CD4-positive, alpha-beta memory T cell (primary cell): Measurements from ENCODE around the gene AAMDC. TPM values are rescaled to one million over a fixed set of nuclear protein-coding genes. Genes with fewer than 3 reads are reported as not detected.

Experiments used
- CTCF ChIA-PET: fragments of 350-600 bp; sonication (Branson Sonifier 250); formaldehyde crosslinking; loops from one replicate; lab custom pipeline; 2021; ENCODE audit warnings: inconsistent platforms; ENCODE audit not compliant: partially characterized antibody; lab: Charles Lee
- POLR2A ChIA-PET: fragments of 350-600 bp; sonication (Branson Sonifier 250); formaldehyde crosslinking; loops from one replicate; lab custom pipeline; 2021; ENCODE audit not compliant: partially characterized antibody; lab: Charles Lee
- DNase-seq, 5 donors: peaks; one replicate each; pipeline versions ENCODE4 v3.0.0 to v3.0.0-alpha.2; 2020 to 2022; ENCODE audit warnings: mixed read lengths in 1 of 5
- H3K27ac ChIP-seq: one replicate; pipeline ENCODE4 v1.7.0; 2013; ENCODE audit warnings: low read depth, low read length
- H3K27me3 ChIP-seq: 2 replicates; pipeline ENCODE4 v1.7.0; 2013; ENCODE audit warnings: mild to moderate bottlenecking, low read length, moderate library complexity; ENCODE audit not compliant: insufficient read depth
- H3K36me3 ChIP-seq: 2 replicates; pipeline ENCODE4 v1.7.0; 2013; ENCODE audit warnings: mild to moderate bottlenecking, low read length, moderate library complexity; ENCODE audit not compliant: insufficient read depth
- H3K4me1 ChIP-seq: 2 replicates; pipeline ENCODE4 v1.7.0; 2013; ENCODE audit warnings: mild to moderate bottlenecking, low read length, moderate library complexity; ENCODE audit not compliant: insufficient read depth
- H3K4me3 ChIP-seq, 2 donors: one replicate each; pipeline ENCODE4 v1.7.0; 2013; ENCODE audit warnings: low read length in 2 of 2, mild to moderate bottlenecking in 1 of 2
- H3K9me3 ChIP-seq, 2 donors: one replicate each; pipeline ENCODE4 v1.7.0; 2013; ENCODE audit warnings: low read length in 2 of 2, control low read depth in 1 of 2; ENCODE audit not compliant: control insufficient read depth in 1 of 2
- H3K27ac Mint-ChIP-seq, 7 donors: one replicate each; pipeline ENCODE4 v1.8.0; 2020 to 2021; ENCODE audit warnings: mixed read lengths in 7 of 7, mild to moderate bottlenecking in 6 of 7, inconsistent platforms in 3 of 7, moderate library complexity in 3 of 7
- H3K27me3 Mint-ChIP-seq, 2 donors: one replicate each; pipeline ENCODE4 v1.8.0; 2020 to 2021; ENCODE audit warnings: mixed read lengths in 2 of 2
- H3K36me3 Mint-ChIP-seq, 2 donors: one replicate each; pipeline ENCODE4 v1.8.0; 2020 to 2021; ENCODE audit warnings: mixed read lengths in 2 of 2, inconsistent platforms in 1 of 2, mild to moderate bottlenecking in 1 of 2
- H3K4me1 Mint-ChIP-seq, 4 donors: one replicate each; pipeline ENCODE4 v1.8.0; 2020 to 2021; ENCODE audit warnings: mixed read lengths in 4 of 4, mild to moderate bottlenecking in 1 of 4
- H3K4me3 Mint-ChIP-seq, 8 donors: one replicate each; pipeline ENCODE4 v1.8.0; 2020 to 2021; ENCODE audit warnings: mixed read lengths in 8 of 8, mild to moderate bottlenecking in 7 of 8, moderate library complexity in 6 of 8, inconsistent platforms in 3 of 8
- H3K9me3 Mint-ChIP-seq, 8 donors: one replicate each; pipeline ENCODE4 v1.8.0; 2020 to 2021; ENCODE audit warnings: mixed read lengths in 8 of 8, mild to moderate bottlenecking in 5 of 8, inconsistent platforms in 3 of 8, moderate library complexity in 1 of 8
- intact Hi-C: fragments of 100-400 bp; cut with micrococcal nuclease; formaldehyde crosslinking; loops from one replicate; pipeline ENCODE4 v1.15.1; 2023
- polyA plus RNA-seq, 2 donors: library from polyadenylated mRNA; unstranded; fragments of 300-500 nt; fragmentation: Illumina TruSeq; gene quantifications; one replicate each; pipeline ENCODE4 v1.2.3, GENCODE V29; 2021
- total RNA-seq, 2 experiments: library from RNA; stranded (reverse); gene quantifications; one replicate each; pipeline ENCODE4 v1.2.3, GENCODE V29; 2021

Gene AAMDC
- total and polyA plus RNA-seq, 4 experiments from 2014 or later: 7.6 to 36.7 (median 18.5) TPM

DNA sequence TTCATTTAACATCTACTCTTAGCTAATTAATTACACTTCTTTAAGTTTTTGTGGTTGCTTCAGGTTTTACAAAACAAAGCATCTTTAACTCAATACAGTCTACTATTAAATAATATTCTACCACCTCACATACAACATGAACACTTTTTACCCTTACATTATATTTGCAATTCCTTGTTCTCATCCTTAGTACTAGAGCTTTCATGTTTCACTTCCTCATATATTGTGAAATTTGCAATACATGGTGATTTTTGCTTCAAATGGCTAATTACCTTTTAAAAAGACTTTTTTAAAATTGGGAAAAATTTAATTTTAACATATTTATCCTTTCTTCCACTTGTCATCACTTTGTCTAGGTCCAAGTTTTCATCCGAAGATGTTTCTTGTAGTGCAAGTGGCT is 37.9 kb upstream of the AAMDC start:
- peaks cover 30 to 63% (median 37%) of the 10 kb centered on the region in 4 donors for H3K4me1 Mint-ChIP-seq
- POLR2A ChIA-PET: no interaction called here

DNA sequence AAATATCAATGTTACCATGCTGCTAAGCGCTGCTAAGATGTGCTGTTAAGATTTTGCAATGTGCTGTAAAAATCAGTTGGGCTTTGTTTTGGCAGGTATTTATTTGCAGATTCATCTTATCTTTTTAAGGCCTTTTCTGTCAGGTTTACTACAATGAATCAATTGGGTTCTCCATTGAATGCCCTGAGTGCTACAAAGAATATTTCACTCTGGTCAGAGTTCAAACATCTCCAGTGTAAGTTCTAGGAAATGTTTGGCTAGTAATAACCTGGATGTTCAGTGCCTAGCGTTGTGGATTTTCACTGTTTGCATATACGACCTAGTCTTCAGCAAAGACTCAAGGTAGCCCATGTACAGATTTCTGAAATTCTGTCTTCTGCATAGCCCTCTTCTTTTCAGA is 36.4 kb upstream of the AAMDC start:
- Mint-ChIP-seq H3K4me3 (no peak overlapping the region), H3K36me3 (peaks cover 8 to 11% of the 10 kb centered on the region in 2 donors), H3K9me3 (no peaks in the 10 kb centered on the region), H3K27ac (no peak overlapping the region), H3K4me1 (peaks cover 32 to 69% (median 39%) of the 10 kb centered on the region in 4 donors), H3K27me3 (no peaks in the 10 kb centered on the region)
- no peak for DNase-seq
- ChIA-PET POLR2A (no interaction called here), CTCF (no interaction called here)
- Histone ChIP-seq H3K4me1 (peaks cover 37% of the 10 kb centered on the region), H3K9me3 (no peaks in the 10 kb centered on the region), H3K36me3 (no peaks in the 10 kb centered on the region), H3K27me3 (no peaks in the 10 kb centered on the region), H3K4me3 (no peak overlapping the region), H3K27ac (no peak overlapping the region)
- intact Hi-C loops: no loop called here

More for the DNA sequence above, 37.9 kb upstream of the AAMDC start:
- no peaks in the 10 kb centered on the region for H3K9me3 ChIP-seq
- intact Hi-C loops: no loop called here
- H3K9me3 Mint-ChIP-seq: no peaks in the 10 kb centered on the region
- H3K4me3 Mint-ChIP-seq: no peak overlapping the region
- no peaks in the 10 kb centered on the region for H3K36me3 ChIP-seq
- peaks cover 29% of the 10 kb centered on the region for H3K4me1 ChIP-seq
- H3K27ac Mint-ChIP-seq: no peak overlapping the region
- no peak overlapping the region for H3K4me3 ChIP-seq
- H3K27me3 Mint-ChIP-seq: no peaks in the 10 kb centered on the region
- H3K27ac ChIP-seq: no peak overlapping the region
- CTCF ChIA-PET: no interaction called here
- H3K36me3 Mint-ChIP-seq: peaks cover 3% of the 10 kb centered on the region in 2 donors
- DNase-seq: no peak
- H3K27me3 ChIP-seq: no peaks in the 10 kb centered on the region

DNA sequence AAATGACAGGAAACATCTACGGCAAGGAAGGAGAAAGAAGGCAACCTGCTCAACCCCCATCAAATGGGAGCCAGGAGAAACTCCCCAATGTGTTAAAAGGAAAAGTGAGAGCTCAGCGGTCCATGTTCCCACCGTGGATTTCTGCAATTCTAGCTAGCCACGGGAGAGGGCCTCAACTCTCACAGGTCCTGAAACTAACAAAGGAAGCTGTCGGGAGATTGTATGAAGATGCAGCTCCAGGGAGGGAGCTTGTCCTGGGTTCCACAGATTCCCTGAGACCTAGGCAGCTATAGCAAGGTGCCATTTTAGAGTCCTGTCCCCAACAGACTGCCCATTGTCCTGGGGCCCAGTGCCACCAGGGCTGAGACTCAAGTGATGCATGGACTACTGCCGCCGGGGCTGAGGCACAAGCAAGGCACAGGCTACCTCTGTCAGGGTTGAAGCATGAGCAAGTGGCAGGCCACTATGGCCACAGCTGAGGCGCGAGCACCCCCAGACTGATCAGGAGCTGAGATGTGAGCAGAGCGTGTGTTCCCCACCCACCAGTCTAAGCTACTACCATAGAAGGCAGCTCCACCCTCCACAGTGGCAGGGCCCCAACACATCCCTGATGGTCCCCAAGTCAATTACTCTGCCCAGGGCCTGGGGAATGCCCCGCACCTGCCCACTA is 31.7 kb upstream of the AAMDC start:
- peaks cover 50% of the 10 kb centered on the region for H3K4me1 ChIP-seq
- Mint-ChIP-seq H3K36me3 (peaks cover 33 to 49% of the 10 kb centered on the region in 2 donors), H3K27ac (peak overlapping the region in 3 of 7 donors; percentile 12 to 74 (median 61)), H3K9me3 (peaks cover 0 to 5% (median 1%) of the 10 kb centered on the region in 8 donors), H3K4me1 (peaks cover 54 to 86% (median 66%) of the 10 kb centered on the region in 4 donors), H3K27me3 (no peaks in the 10 kb centered on the region), H3K4me3 (peak overlapping the region in 3 of 8 donors; percentile 11 to 58 (median 50))
- no peak overlapping the region for H3K4me3 ChIP-seq
- intact Hi-C loops: no loop called here
- H3K36me3 ChIP-seq: no peaks in the 10 kb centered on the region
- CTCF ChIA-PET: interaction anchor here (1.0 to 1.1 kb wide), 2 partner anchors 32 to 78 kb away, joined by 3 read pairs; no protein-coding TSS in a partner anchor
- POLR2A ChIA-PET: interaction anchor here (0.6 kb wide), 1 partner anchor 301 kb away, joined by 3 read pairs; no protein-coding TSS in a partner anchor
- H3K9me3 ChIP-seq: no peaks in the 10 kb centered on the region
- no peak overlapping the region for H3K27ac ChIP-seq
- DNase-seq: no peak
- H3K27me3 ChIP-seq: no peaks in the 10 kb centered on the region

DNA sequence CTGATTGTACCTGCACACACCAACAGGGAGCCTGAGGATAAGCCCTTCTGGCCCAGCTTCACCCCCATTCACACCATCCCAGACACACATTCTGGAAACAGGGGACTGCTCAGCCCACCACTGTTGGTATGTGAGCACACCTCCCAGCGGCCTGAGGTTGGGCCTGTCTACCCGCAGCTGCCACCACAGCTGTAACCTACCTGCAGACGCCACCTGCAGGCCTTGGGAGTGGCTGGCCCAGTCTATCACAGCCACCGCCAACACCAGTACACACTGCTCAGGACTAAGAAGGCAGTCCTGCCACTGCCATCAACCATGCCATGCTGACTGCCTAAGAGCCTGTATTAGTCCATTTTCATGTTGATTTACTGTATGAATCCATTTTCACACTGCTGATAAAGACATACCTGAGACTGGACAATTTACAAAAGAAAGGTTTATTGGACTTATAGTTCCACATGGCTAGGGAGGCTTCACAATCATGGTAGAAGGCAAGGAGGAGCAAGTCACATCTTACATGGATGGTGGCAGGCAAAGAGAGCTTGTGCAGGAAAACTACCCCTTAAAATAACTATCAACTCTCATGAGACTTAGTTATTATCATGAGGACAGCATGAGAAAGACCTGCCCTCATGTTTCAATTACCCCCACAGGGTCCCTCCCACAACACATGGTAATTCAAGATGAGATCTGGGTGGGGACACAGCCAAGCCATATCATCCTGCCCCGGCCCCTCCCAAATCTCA is 31.0 kb upstream of the AAMDC start:
- ChIA-PET POLR2A (no interaction called here), CTCF (interaction anchor here (1.1 kb wide), 1 partner anchor 79 kb away, joined by 3 read pairs; no protein-coding TSS in a partner anchor)

DNA sequence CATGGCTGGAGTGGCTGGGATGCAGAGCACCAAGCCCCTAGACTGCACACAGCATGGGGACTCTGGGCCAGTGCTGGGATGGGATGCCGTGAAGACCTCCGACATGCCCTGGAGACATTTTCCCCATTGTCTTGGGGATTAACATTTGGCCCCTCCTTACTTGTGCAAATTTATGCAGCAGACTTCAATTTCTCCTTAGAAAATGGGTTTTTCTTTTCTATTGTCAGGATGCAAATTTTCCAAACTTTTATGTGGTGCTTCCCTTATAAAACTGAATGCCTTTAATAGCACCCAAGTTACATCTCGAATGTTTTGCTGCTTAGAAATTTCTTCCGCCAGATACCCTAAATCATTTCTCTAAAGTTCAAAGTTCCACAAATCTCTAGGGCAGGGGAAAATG is 29.6 kb upstream of the AAMDC start:
- Mint-ChIP-seq H3K4me1 (peaks cover 70 to 95% (median 83%) of the 10 kb centered on the region in 4 donors), H3K9me3 (peaks cover 0 to 5% (median 1%) of the 10 kb centered on the region in 8 donors), H3K27me3 (no peaks in the 10 kb centered on the region), H3K36me3 (peaks cover 34 to 49% of the 10 kb centered on the region in 2 donors), H3K4me3 (no peak overlapping the region), H3K27ac (no peak overlapping the region)
- Histone ChIP-seq H3K36me3 (no peaks in the 10 kb centered on the region), H3K9me3 (no peaks in the 10 kb centered on the region), H3K4me3 (no peak overlapping the region), H3K4me1 (peaks cover 56% of the 10 kb centered on the region), H3K27me3 (no peaks in the 10 kb centered on the region), H3K27ac (no peak overlapping the region)
- POLR2A ChIA-PET: no interaction called here
- DNase-seq: no peak
- CTCF ChIA-PET: no interaction called here
- intact Hi-C loops: no loop called here

More for the DNA sequence above, 31.0 kb upstream of the AAMDC start:
- peaks cover 0 to 5% (median 1%) of the 10 kb centered on the region in 8 donors for H3K9me3 Mint-ChIP-seq
- peak overlapping the region in 5 of 7 donors; percentile 15 to 82 (median 43) for H3K27ac Mint-ChIP-seq
- H3K27me3 ChIP-seq: no peaks in the 10 kb centered on the region
- no peak overlapping the region for H3K4me3 ChIP-seq
- no peaks in the 10 kb centered on the region for H3K9me3 ChIP-seq
- no peaks in the 10 kb centered on the region for H3K27me3 Mint-ChIP-seq
- peaks cover 51% of the 10 kb centered on the region for H3K4me1 ChIP-seq
- DNase-seq: no peak
- peaks cover 60 to 88% (median 70%) of the 10 kb centered on the region in 4 donors for H3K4me1 Mint-ChIP-seq
- H3K27ac ChIP-seq: no peak overlapping the region
- H3K36me3 Mint-ChIP-seq: peaks cover 36 to 49% of the 10 kb centered on the region in 2 donors
- intact Hi-C loops: no loop called here
- peak overlapping the region in 2 of 8 donors; percentile 3 to 23 for H3K4me3 Mint-ChIP-seq
- no peaks in the 10 kb centered on the region for H3K36me3 ChIP-seq

DNA sequence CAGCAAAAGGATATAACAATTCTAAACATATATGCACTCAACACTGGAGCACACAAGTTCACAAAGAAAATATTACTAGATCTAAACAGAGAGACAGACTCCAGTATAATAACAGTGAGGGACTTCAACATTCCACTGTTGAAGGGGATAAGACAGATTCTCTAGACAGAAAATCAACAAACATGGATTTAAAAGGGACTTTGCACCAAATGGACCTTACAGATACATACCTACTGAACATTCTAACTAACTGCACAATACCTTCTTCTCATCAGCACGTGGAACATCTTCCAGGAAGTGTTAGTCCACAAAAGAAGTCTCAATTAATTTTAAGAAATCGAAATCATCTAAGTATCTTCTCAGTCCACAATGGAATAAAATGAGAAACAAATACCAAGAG is 27.0 kb upstream of the AAMDC start:
- Histone ChIP-seq H3K27me3 (no peaks in the 10 kb centered on the region), H3K36me3 (no peaks in the 10 kb centered on the region), H3K27ac (no peak overlapping the region), H3K4me1 (peaks cover 35% of the 10 kb centered on the region), H3K9me3 (no peaks in the 10 kb centered on the region), H3K4me3 (no peak overlapping the region)
- H3K27me3 Mint-ChIP-seq: no peaks in the 10 kb centered on the region
- H3K4me1 Mint-ChIP-seq: peaks cover 73 to 96% (median 83%) of the 10 kb centered on the region in 4 donors
- H3K4me3 Mint-ChIP-seq: peak overlapping the region in 3 of 8 donors; percentile 7 to 23 (median 17)
- peaks cover 0 to 5% (median 1%) of the 10 kb centered on the region in 8 donors for H3K9me3 Mint-ChIP-seq
- ChIA-PET CTCF (no interaction called here), POLR2A (no interaction called here)
- H3K36me3 Mint-ChIP-seq: peaks cover 37 to 55% of the 10 kb centered on the region in 2 donors
- intact Hi-C loops: no loop called here
- DNase-seq: no peak
- H3K27ac Mint-ChIP-seq: peak overlapping the region in 2 of 7 donors; percentile 20 to 21

DNA sequence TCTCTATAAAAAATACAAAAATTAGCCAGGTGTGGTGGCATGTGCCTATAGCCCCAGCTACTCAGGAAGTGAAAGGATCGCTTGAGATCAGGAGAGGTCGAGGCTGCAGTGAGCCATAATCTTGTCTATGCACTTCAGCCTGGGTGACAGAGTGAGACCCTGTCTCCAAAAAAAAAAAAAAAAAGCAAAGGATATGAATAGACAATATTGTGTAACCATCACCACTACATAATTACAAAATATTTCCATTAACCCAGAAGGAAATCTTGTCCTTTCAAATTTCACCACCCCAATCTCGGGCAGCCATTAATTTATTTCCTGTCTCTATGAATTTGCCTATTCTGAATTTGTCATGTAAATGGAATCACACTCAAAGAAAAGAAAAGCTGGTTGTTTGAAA is 21.6 kb upstream of the AAMDC start:
- Histone ChIP-seq H3K36me3 (no peaks in the 10 kb centered on the region), H3K4me3 (no peak overlapping the region), H3K9me3 (no peaks in the 10 kb centered on the region), H3K27me3 (no peaks in the 10 kb centered on the region), H3K4me1 (peaks cover 32% of the 10 kb centered on the region), H3K27ac (no peak overlapping the region)
- Mint-ChIP-seq H3K36me3 (peaks cover 9 to 20% of the 10 kb centered on the region in 2 donors), H3K4me3 (peak overlapping the region in 2 of 8 donors; percentile 4 to 25), H3K27me3 (no peaks in the 10 kb centered on the region), H3K4me1 (peaks cover 58 to 88% (median 74%) of the 10 kb centered on the region in 4 donors), H3K27ac (peak overlapping the region in 3 of 7 donors; percentile 23 to 37 (median 37)), H3K9me3 (no peaks in the 10 kb centered on the region)
- DNase-seq: no peak
- ChIA-PET POLR2A (no interaction called here), CTCF (no interaction called here)
- intact Hi-C loops: no loop called here
